NCI-H1092 (cell line): Measurements from ENCODE around the gene IZUMO1.
"Not testable (repeated sequence)": the region's sequence is repeated elsewhere in the genome, so short reads cannot be mapped to it uniquely, and the experiment has no call there.

Experiments
- DNase-seq: peaks from one replicate; lab custom pipeline; 2025; lab: John Stamatoyannopoulos, UW

IZUMO1 gene

GRCh38 chr19:48713041-48713863 lies 33.5 kb downstream of the IZUMO1 start:
- DNase-seq, result no peak

GRCh38 chr19:48711106-48711662 lies 35.5 kb downstream of the IZUMO1 start:
- DNase-seq, result no peak

DNA sequence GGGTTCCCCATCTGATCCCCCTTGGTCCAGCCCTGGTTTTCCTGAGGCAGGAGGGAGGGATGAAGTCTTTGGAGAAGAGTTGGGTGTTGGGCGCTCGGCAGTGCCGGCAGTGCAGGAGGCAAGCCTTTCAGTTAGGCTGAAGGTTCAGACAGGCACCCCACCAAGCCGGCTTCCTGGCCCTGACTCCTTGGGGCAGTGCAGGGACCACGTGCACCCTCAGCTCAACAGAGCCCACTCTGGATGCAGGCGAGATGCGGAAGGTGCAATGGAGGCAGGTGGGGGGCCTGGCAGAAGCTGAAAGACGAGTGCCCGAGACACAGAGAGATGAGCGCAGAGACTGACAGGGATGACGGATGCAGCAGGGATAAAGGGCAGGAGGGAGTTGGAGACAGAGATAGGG lies 38.2 kb downstream of the IZUMO1 start:
- no peak for DNase-seq

- DNase-seq, result no peak
Measured at GRCh38 chr19:48705431-48705830, 41.3 kb downstream of the IZUMO1 start.

- DNase-seq, result no peak
Measured at GRCh38 chr19:48703316-48703715, 43.4 kb downstream of the IZUMO1 start.

DNA sequence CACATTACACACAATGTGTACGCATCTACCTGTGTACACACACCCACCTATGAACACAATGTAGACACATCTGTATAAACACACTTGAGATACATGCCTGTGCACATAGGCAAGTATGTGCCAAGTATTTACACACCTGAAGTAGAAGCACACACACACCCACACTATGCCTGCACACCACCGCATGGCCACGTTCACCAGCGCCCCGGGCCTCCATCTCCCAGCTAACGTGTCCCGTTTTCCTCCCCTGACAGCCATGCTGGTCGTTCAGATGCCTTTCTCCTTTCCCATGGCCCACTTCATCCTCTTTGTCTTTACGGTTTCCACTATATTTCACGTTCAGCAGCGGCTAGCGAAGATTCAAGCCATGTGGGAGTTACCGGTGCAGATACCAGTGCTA lies 44.0 kb downstream of the IZUMO1 start:
- no peak for DNase-seq

DNA sequence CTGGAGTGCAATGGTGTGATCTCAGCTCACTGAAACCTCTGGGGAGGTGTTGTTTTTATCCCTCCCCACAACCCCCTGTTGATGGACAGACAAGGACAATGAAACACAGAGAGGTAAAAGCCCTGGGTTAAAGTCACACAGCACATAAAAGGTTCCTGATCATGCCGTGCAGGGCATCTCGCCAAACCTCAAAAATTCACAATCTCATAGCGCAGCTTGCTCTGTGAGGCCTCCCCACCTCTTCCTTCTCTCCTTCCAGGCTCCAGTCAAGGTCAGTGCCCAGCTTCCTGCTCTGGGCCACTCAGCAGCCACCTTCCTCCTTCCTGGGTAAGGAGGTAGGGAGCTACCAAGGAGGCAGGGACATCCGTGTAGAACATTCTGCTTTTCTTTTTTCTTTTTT lies 48.7 kb downstream of the IZUMO1 start:
- DNase-seq, result no peak

- DNase-seq, result no peak
Measured at GRCh38 chr19:48696353-48697010, 50.2 kb downstream of the IZUMO1 start.

- no peak for DNase-seq
Measured at GRCh38 chr19:48695743-48696352, 50.9 kb downstream of the IZUMO1 start, which contains the start of gene FUT2. Gene FUT2 (plus strand): TSS chr19:48695971. CDS start chr19:48702957, 6,986 bp downstream.

DNA sequence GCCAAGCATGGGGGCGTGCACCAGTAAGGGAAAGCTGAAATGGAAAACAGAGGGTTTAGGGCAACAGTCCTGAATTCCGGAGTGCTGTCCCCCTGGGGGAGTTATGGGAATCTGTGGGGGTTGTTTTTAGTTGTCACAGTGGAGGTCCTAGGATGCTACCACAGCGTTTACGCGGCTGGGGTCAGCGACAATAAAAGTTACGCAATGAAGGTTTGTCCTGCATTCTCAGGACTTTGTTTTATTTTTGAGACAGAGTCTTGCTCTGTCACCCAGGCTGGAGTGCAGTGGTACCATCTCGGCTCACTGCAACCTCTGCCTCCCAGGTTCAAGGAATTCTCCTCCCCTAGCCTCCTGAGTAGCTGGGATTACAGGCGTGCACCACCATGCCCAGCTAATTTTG lies 53.1 kb downstream of the IZUMO1 start:
- DNase-seq, result not testable (repeated sequence)
